A673 (cell line): ENCODE data around the gene ALDH2. TPM values are rescaled to one million over a fixed set of nuclear protein-coding genes. Genes with fewer than 3 reads are reported as not detected.
"Not testable (repeated sequence)": the region's sequence is repeated elsewhere in the genome, so short reads cannot be mapped to it uniquely, and the experiment has no call there.

Experiments used
- BruUV-seq: library from RNA; stranded (reverse); fragments of 400-500 nt; replicated peaks from 2 replicates; lab custom pipeline; 2021; lab: Mats Ljungman, UMichigan
- CTCF ChIA-PET: fragments of 300-600 bp; sonication (Branson Sonifier 250); formaldehyde crosslinking; loops from one replicate; lab custom pipeline; 2022; ENCODE audit warnings: antibody characterized with exemption; lab: Charles Lee
- POLR2A ChIA-PET: fragments of 300-600 bp; sonication (Branson Sonifier 250); formaldehyde crosslinking; loops from one replicate; lab custom pipeline; 2022; ENCODE audit warnings: antibody characterized with exemption; ENCODE audit not compliant: low non-redundant PET; lab: Charles Lee
- DNase-seq: peaks from one replicate; pipeline ENCODE4 v3.0.0-alpha.2; 2015; ENCODE audit warnings: low spot score
- H3K27ac ChIP-seq: fragments of 200-600 bp; sonication (generic); 2 replicates; pipeline ENCODE4 v1.5.1; 2016; ENCODE audit warnings: mixed run types, low read depth, mild to moderate bottlenecking, mixed read lengths, antibody characterized with exemption, low read length; ENCODE audit not compliant: poor library complexity, severe bottlenecking
- H3K27me3 ChIP-seq: fragments of 200-600 bp; sonication (generic); replicated peaks from 2 replicates; pipeline ENCODE4 v1.6.1; 2017; ENCODE audit warnings: mixed run types, low read depth, mild to moderate bottlenecking, mixed read lengths, antibody characterized with exemption, low read length; ENCODE audit not compliant: insufficient read depth, poor library complexity
- H3K36me3 ChIP-seq: fragments of 200-600 bp; sonication (generic); 2 replicates; pipeline ENCODE4 v1.6.1; 2016; ENCODE audit warnings: mixed run types, mild to moderate bottlenecking, mixed read lengths, antibody characterized with exemption, low read length; ENCODE audit not compliant: insufficient read depth, poor library complexity, severe bottlenecking
- H3K4me1 ChIP-seq: fragments of 200-600 bp; sonication (generic); 2 replicates; pipeline ENCODE4 v1.6.1; 2017; ENCODE audit warnings: mixed run types, mild to moderate bottlenecking, mixed read lengths, antibody characterized with exemption, low read length; ENCODE audit not compliant: insufficient read depth, poor library complexity, severe bottlenecking
- H3K4me3 ChIP-seq: fragments of 200-600 bp; sonication (generic); 2 replicates; pipeline ENCODE4 v1.5.1; 2016; ENCODE audit warnings: low read depth, mixed run types, mild to moderate bottlenecking, mixed read lengths, low read length; ENCODE audit not compliant: poor library complexity, severe bottlenecking
- H3K9me3 ChIP-seq: fragments of 200-600 bp; sonication (generic); 2 replicates; pipeline ENCODE4 v1.6.1; 2016; ENCODE audit warnings: mixed run types, low read depth, mild to moderate bottlenecking, mixed read lengths, antibody characterized with exemption, low read length; ENCODE audit not compliant: poor library complexity, severe bottlenecking
- EZH2 ChIP-seq: fragments of 200-600 bp; sonication (generic); IDR thresholded peaks from 2 replicates; pipeline ENCODE4 v1.6.1; 2017; ENCODE audit warnings: borderline replicate concordance, low read depth, mild to moderate bottlenecking, mixed read lengths, antibody characterized with exemption, low read length; ENCODE audit not compliant: poor library complexity, severe bottlenecking
- intact Hi-C: fragments of 100-400 bp; cut with micrococcal nuclease; formaldehyde crosslinking; loops from one replicate; pipeline ENCODE4 v1.10.0; 2022; ENCODE audit not compliant: unreplicated experiment
- total RNA-seq: library from RNA; stranded (reverse); gene quantifications from 2 replicates; pipeline ENCODE4 v1.2.3, GENCODE V29; 2021
- TF ChIP-seq, protein P1 (sequence below): fragments of 300-800, 200-600 bp; sonication (generic); conservative IDR thresholded peaks from 2 replicates; pipeline ENCODE4 v1.5.1; 2017; ENCODE audit warnings: low read depth, mild to moderate bottlenecking, antibody characterized with exemption, low read length, moderate library complexity, mixed read lengths

The ALDH2 gene
- total RNA-seq, 1 experiment from 2014 or later = 24.5 TPM

- Histone ChIP-seq H3K4me1 (no peaks in the 10 kb centered on the region), H3K36me3 (no peaks in the 10 kb centered on the region), H3K9me3 (no peaks in the 10 kb centered on the region), H3K27ac (no peak overlapping the region), H3K27me3 (no peaks in the 10 kb centered on the region), H3K4me3 (no peak overlapping the region)
- BruUV-seq = no TSS peak
- no peak for TF ChIP-seq EZH2
- TF ChIP-seq, protein P1, sequence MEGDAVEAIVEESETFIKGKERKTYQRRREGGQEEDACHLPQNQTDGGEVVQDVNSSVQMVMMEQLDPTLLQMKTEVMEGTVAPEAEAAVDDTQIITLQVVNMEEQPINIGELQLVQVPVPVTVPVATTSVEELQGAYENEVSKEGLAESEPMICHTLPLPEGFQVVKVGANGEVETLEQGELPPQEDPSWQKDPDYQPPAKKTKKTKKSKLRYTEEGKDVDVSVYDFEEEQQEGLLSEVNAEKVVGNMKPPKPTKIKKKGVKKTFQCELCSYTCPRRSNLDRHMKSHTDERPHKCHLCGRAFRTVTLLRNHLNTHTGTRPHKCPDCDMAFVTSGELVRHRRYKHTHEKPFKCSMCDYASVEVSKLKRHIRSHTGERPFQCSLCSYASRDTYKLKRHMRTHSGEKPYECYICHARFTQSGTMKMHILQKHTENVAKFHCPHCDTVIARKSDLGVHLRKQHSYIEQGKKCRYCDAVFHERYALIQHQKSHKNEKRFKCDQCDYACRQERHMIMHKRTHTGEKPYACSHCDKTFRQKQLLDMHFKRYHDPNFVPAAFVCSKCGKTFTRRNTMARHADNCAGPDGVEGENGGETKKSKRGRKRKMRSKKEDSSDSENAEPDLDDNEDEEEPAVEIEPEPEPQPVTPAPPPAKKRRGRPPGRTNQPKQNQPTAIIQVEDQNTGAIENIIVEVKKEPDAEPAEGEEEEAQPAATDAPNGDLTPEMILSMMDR = no peak
- CTCF ChIA-PET = no interaction called here
- no peak for DNase-seq
- intact Hi-C loops = loop anchor here (10.0 kb wide), 1 partner anchor 484 kb away; no protein-coding TSS in a partner anchor
- POLR2A ChIA-PET = no interaction called here
These were observed 51.6 kb downstream of the ALDH2 start for GRCh38 chr12:111818340-111818739.

- BruUV-seq = no TSS peak
- POLR2A ChIA-PET = no interaction called here
- CTCF ChIA-PET = no interaction called here
These were observed 52.7 kb downstream of the ALDH2 start for GRCh38 chr12:111819191-111820158.

DNA sequence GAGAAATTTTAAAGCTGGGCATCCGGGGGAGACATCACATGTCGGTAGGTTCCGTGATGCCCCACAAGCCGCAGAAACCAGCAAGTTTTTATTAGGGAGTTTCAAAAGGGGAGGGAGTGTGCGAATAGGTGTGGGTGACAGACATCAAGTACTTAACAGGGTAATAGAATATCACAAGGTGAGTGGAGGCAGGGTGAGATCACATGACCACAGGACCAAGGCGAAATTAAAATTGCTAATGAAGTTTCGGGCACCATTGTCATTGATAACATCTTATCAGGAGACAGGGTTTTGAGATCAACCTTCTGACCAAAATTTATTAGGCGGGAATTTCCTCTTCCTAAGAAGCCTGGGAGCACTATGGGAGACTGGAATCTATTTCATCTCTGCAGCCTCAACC is 54.1 kb downstream of the ALDH2 start:
- H3K27me3 ChIP-seq, CTCF ChIA-PET, DNase-seq, H3K4me1 ChIP-seq, POLR2A ChIA-PET, H3K27ac ChIP-seq, H3K36me3 ChIP-seq, H3K4me3 ChIP-seq, H3K9me3 ChIP-seq, BruUV-seq: not testable (repeated sequence)
- intact Hi-C loops = loop anchor here (10.0 kb wide), 1 partner anchor 594 kb away; the partner anchor contains the start of gene PTPN11

More at GRCh38 chr12:111819191-111820158, 52.7 kb downstream of the ALDH2 start:
- Histone ChIP-seq H3K4me3 (no peak overlapping the region), H3K27ac (no peak overlapping the region), H3K36me3 (no peaks in the 10 kb centered on the region), H3K9me3 (no peaks in the 10 kb centered on the region), H3K4me1 (no peaks in the 10 kb centered on the region), H3K27me3 (no peaks in the 10 kb centered on the region)
- intact Hi-C loops = loop anchor here (10.0 kb wide), 2 partner anchors 485 to 595 kb away; partner anchors contain the start of gene PTPN11
- TF ChIP-seq, protein P1 = no peak
- no peak for DNase-seq
